SKM-1 (cell line): ENCODE results near the gene ATXN1.
A peak's percentile ranks its signal among the peaks of the same experiment; 100 is the strongest.

ENCODE experiments used
- DNase-seq: peaks from one replicate; lab custom pipeline; 2025; ENCODE audit not compliant: unreplicated experiment; lab: John Stamatoyannopoulos, UW

The ATXN1 gene

GRCh38 chr6:16747232-16748024 is 13.8 kb downstream of the ATXN1 start:
- no peak for DNase-seq

- DNase-seq, result no peak
Measured at GRCh38 chr6:16746812-16747211, 14.4 kb downstream of the ATXN1 start.

- DNase-seq, result no peak
Measured at GRCh38 chr6:16746401-16746800, 14.9 kb downstream of the ATXN1 start.

GRCh38 chr6:16743664-16744210 is 17.5 kb downstream of the ATXN1 start:
- no peak for DNase-seq

- no peak for DNase-seq
Measured at GRCh38 chr6:16742116-16742515, 19.1 kb downstream of the ATXN1 start.

GRCh38 chr6:16741112-16742016 is 19.9 kb downstream of the ATXN1 start:
- no peak for DNase-seq

- DNase-seq, result no peak
Measured at GRCh38 chr6:16740097-16740496, 21.2 kb downstream of the ATXN1 start.

- DNase-seq, result no peak
Measured at GRCh38 chr6:16739329-16739801, 21.9 kb downstream of the ATXN1 start.

- DNase-seq, result no peak
Measured at GRCh38 chr6:16737925-16738324, 23.3 kb downstream of the ATXN1 start.

GRCh38 chr6:16736856-16737775 is 24.1 kb downstream of the ATXN1 start:
- no peak for DNase-seq

GRCh38 chr6:16735014-16735413 is 26.2 kb downstream of the ATXN1 start:
- DNase-seq, result no peak

- no peak for DNase-seq
Measured at GRCh38 chr6:16733085-16733484, 28.2 kb downstream of the ATXN1 start.

- no peak for DNase-seq
Measured at GRCh38 chr6:16731478-16732051, 29.7 kb downstream of the ATXN1 start.

- DNase-seq, result peak; percentile 14
Measured at GRCh38 chr6:16730738-16731477, 30.4 kb downstream of the ATXN1 start.

- DNase-seq, result no peak
Measured at GRCh38 chr6:16729744-16730143, 31.5 kb downstream of the ATXN1 start.

GRCh38 chr6:16729183-16729691 is 32.0 kb downstream of the ATXN1 start:
- peak; percentile 88 for DNase-seq

- no peak for DNase-seq
Measured at GRCh38 chr6:16728513-16729182, 32.6 kb downstream of the ATXN1 start.

GRCh38 chr6:16727996-16728395 is 33.3 kb downstream of the ATXN1 start:
- peak; percentile 76 for DNase-seq
